HL-60 (cell line): ENCODE data around the gene DCAF10.

Experiments
- DNase-seq, 2 experiments: peaks; one replicate each; pipeline ENCODE4 v3.0.0-alpha.2; 2010 to 2020; ENCODE audit warnings: low read depth in 1 of 2, low spot score in 1 of 2
- H3K27ac ChIP-seq: fragments of 250-450 bp; sonication (Bioruptor Pico); replicated peaks from 2 replicates; pipeline ENCODE4 v1.5.1; 2020; ENCODE audit warnings: mild to moderate bottlenecking, moderate library complexity
- H3K27me3 ChIP-seq: fragments of 250-450 bp; sonication (Bioruptor Pico); 2 replicates; pipeline ENCODE4 v1.5.1; 2021; ENCODE audit warnings: mild to moderate bottlenecking, moderate library complexity; ENCODE audit not compliant: insufficient read depth, poor library complexity, severe bottlenecking
- H3K4me3 ChIP-seq: replicated peaks from 2 replicates; pipeline ENCODE4 v1.5.1; 2011; ENCODE audit warnings: mild to moderate bottlenecking, control low read depth, low read length; ENCODE audit not compliant: insufficient read depth
- GABPA ChIP-seq: IDR thresholded peaks from 2 replicates; pipeline ENCODE4 v1.6.1; 2012; ENCODE audit warnings: low read depth
- POLR2AphosphoS5 ChIP-seq: IDR thresholded peaks from 2 replicates; pipeline ENCODE4 v1.6.1; 2012; ENCODE audit warnings: low read depth
- REST ChIP-seq: IDR thresholded peaks from 2 replicates; pipeline ENCODE4 v1.6.1; 2012; ENCODE audit warnings: low read depth; ENCODE audit not compliant: insufficient replicate concordance
- SPI1 ChIP-seq: IDR thresholded peaks from 2 replicates; pipeline ENCODE4 v1.6.1; 2012; ENCODE audit warnings: low read depth, mild to moderate bottlenecking, borderline replicate concordance
- TF ChIP-seq, protein P1 (sequence below): IDR thresholded peaks from one replicate; pipeline ENCODE4 v1.5.1; 2011; ENCODE audit warnings: low read length, control low read depth, inconsistent platforms; ENCODE audit not compliant: insufficient read depth

Gene DCAF10

GRCh38 chr9:37752642-37753488 lies 47.7 kb upstream of the DCAF10 start:
- Histone ChIP-seq H3K27ac (peak overlapping the region; percentile 85), H3K4me3 (peak overlapping the region; percentile 85), H3K27me3 (no peaks in the 10 kb centered on the region)
- DNase-seq, result no peak
- TF ChIP-seq REST (no peak), SPI1 (no peak), GABPA (no peak), POLR2AphosphoS5 (no peak)
- TF ChIP-seq, protein P1, sequence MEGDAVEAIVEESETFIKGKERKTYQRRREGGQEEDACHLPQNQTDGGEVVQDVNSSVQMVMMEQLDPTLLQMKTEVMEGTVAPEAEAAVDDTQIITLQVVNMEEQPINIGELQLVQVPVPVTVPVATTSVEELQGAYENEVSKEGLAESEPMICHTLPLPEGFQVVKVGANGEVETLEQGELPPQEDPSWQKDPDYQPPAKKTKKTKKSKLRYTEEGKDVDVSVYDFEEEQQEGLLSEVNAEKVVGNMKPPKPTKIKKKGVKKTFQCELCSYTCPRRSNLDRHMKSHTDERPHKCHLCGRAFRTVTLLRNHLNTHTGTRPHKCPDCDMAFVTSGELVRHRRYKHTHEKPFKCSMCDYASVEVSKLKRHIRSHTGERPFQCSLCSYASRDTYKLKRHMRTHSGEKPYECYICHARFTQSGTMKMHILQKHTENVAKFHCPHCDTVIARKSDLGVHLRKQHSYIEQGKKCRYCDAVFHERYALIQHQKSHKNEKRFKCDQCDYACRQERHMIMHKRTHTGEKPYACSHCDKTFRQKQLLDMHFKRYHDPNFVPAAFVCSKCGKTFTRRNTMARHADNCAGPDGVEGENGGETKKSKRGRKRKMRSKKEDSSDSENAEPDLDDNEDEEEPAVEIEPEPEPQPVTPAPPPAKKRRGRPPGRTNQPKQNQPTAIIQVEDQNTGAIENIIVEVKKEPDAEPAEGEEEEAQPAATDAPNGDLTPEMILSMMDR, result no peak

GRCh38 chr9:37753489-37754190 lies 47.0 kb upstream of the DCAF10 start, which contains the start of gene TRMT10B:
TSS of gene TRMT10B (plus strand) at chr9:37753805. CDS start at chr9:37761932, 8,127 bp downstream.
- Histone ChIP-seq H3K4me3 (peak within 1 kb of the TSS; percentile 85), H3K27ac (peak within 1 kb of the TSS; percentile 85), H3K27me3 (no peaks in the 10 kb centered on the region)
- TF ChIP-seq GABPA, result peak; percentile 55; the same call in 1 of the 2 replicates
- TF ChIP-seq REST, result no peak
- peak; percentile 48; the same call in 1 of the 2 replicates for TF ChIP-seq POLR2AphosphoS5
- DNase-seq, result peak; percentile 69 to 77

DNA sequence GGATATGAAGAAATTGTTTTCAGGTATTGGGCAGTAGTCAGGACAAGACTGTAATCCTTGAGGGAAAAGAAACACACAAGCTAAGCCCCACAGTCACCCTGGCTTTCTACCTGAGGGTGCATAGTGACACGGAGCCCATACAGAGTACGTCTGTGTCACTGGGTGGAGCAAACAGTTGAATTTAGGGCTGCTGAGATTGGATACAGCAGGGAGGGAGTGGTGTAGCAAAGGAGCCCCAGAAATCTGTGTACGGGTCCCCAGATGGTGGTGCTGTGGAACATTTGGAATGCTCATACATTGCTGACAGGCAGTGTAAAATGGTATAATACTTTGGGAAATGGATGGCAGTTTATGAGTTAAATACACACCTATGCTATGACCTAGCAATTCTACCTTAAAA lies 41.9 kb upstream of the DCAF10 start:
- Histone ChIP-seq H3K27ac (no peak overlapping the region), H3K27me3 (no peaks in the 10 kb centered on the region), H3K4me3 (no peak overlapping the region)
- no peak for DNase-seq
- TF ChIP-seq POLR2AphosphoS5 (no peak), REST (no peak), GABPA (no peak), SPI1 (no peak)
- TF ChIP-seq, protein P1, result no peak
